HUES64 (cell line): ENCODE data around the gene PIP. TPM values are rescaled to one million over a fixed set of nuclear protein-coding genes. Genes with fewer than 3 reads are reported as not detected.
"Not testable (repeated sequence)": the region's sequence is repeated elsewhere in the genome, so short reads cannot be mapped to it uniquely, and the experiment has no call there.

Source experiments
- H3K27ac ChIP-seq: 2 replicates; pipeline ENCODE4 v1.7.0; 2013; ENCODE audit warnings: low read depth, low read length, inconsistent platforms
- H3K27me3 ChIP-seq: 2 replicates; pipeline ENCODE4 v1.6.1; 2013; ENCODE audit warnings: mild to moderate bottlenecking, low read length; ENCODE audit not compliant: insufficient read depth
- H3K36me3 ChIP-seq: 2 replicates; pipeline ENCODE4 v1.6.1; 2013; ENCODE audit warnings: mild to moderate bottlenecking, low read length; ENCODE audit not compliant: insufficient read depth
- H3K4me1 ChIP-seq: 2 replicates; pipeline ENCODE4 v1.6.1; 2013; ENCODE audit warnings: mild to moderate bottlenecking, low read length, moderate library complexity; ENCODE audit not compliant: insufficient read depth
- H3K4me3 ChIP-seq: 2 replicates; pipeline ENCODE4 v1.5.1; 2013; ENCODE audit warnings: mild to moderate bottlenecking, low read length, moderate library complexity
- H3K9ac ChIP-seq: 2 replicates; pipeline ENCODE4 v1.6.1; 2013; ENCODE audit warnings: mild to moderate bottlenecking, low read depth, low read length
- H3K9me3 ChIP-seq: 2 replicates; pipeline ENCODE4 v1.6.1; 2013; ENCODE audit warnings: low read depth, low read length; ENCODE audit not compliant: insufficient read depth
- WGBS: fragments of 150-250, 120-280 bp; methylation state at CpG from one replicate; pipeline ENCODE4 v1.1.7; 2013; ENCODE audit warnings: missing lambda C conversion rate; 5-methylcytosine and 5-hydroxymethylcytosine counted together
- polyA plus RNA-seq, 2 experiments: library from polyadenylated mRNA; stranded (reverse); fragments of 50-300 nt; gene quantifications; one replicate each; pipeline ENCODE4 v1.2.3, GENCODE V29; 2013

The PIP gene, protein sequence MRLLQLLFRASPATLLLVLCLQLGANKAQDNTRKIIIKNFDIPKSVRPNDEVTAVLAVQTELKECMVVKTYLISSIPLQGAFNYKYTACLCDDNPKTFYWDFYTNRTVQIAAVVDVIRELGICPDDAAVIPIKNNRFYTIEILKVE
- not detected for polyA plus RNA-seq (2013, experiment 1 of 2)
- not detected for polyA plus RNA-seq (2013, experiment 2 of 2)

DNA sequence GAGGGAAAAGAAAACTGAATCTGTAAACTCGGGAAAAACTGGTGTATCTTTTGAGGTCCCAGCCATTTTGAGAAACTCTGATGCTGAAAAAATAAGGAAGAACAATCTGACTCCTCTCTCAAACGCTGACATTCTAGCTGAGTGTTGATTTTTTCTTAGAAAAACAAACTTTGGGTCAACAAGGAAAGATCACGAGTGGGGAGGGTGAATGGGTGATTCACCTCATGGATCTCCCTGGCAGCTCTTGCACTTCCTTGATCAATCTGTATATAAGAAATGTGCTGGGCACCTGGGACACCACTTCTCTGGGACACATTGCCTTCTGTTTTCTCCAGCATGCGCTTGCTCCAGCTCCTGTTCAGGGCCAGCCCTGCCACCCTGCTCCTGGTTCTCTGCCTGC is at the start of gene PIP:
Gene PIP, plus strand, starts transcription at position 297 of the 400 bp plus-strand sequence. Its CDS starts 40 bp downstream, at position 337.
- H3K9me3 ChIP-seq, result no peaks in the 10 kb centered on the region
- WGBS, result 83% methylated on average over 4 of the region's 4 CpGs
- H3K9ac ChIP-seq, result no peak within 1 kb of the TSS
- H3K4me1 ChIP-seq, result no peaks in the 10 kb centered on the region
- H3K4me3 ChIP-seq, result no peak within 1 kb of the TSS
- H3K27me3 ChIP-seq, result no peaks in the 10 kb centered on the region
- H3K27ac ChIP-seq, result no peak within 1 kb of the TSS
- no peaks in the 10 kb centered on the region for H3K36me3 ChIP-seq

DNA sequence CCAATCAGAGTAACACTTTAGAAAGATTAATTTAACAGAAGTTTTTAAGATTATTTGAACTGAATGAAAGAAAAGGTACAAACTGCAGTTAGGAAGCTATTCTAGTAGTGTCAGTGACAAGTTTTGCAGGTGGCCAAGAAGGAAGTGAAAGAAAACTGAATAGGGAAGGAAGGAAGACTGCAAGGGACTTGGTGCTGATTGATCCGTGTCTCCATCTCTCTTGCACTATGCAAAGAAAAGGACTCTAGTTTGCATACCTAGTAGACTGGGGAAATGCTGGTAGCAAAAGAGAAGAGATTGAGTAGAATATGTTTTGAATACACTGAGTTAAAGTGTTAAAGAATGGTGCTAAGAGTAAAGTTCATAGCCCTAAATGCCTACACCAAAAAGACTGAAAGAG is 46.8 kb upstream of the PIP start:
- Histone ChIP-seq H3K9me3 (0 out of 2 replicates have a peak, but pooled peaks cover 5% of the 10 kb centered on the region), H3K27me3 (no peaks in the 10 kb centered on the region), H3K36me3 (no peaks in the 10 kb centered on the region), H3K9ac (no peak overlapping the region), H3K4me1 (no peaks in the 10 kb centered on the region), H3K27ac (no peak overlapping the region), H3K4me3 (no peak overlapping the region)
- WGBS, result 81% methylated on average over 1 of the region's 1 CpG

DNA sequence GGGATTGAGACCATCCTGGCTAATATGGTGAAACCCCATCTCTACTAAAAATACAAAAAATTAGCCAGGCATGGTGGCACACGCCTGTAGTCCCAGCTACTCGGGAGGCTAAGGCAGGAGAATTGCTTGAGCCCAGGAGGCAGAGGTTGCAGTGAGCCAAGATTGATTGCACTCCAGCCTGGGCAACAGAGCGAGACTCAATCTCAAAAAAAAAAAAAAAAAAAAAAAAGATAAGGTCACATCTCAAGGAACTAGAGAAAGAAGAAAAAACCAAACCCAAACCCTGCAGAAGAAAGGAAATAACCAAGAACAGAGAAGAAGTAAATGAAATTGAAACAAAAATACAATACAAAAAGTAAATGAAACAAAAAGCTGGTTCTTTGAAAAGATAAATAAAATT is 46.3 kb upstream of the PIP start:
- H3K4me1 ChIP-seq, H3K4me3 ChIP-seq, H3K9me3 ChIP-seq, H3K27me3 ChIP-seq, H3K9ac ChIP-seq, H3K36me3 ChIP-seq, H3K27ac ChIP-seq: not testable (repeated sequence)
- WGBS, result 89% methylated on average over 2 of the region's 3 CpGs

DNA sequence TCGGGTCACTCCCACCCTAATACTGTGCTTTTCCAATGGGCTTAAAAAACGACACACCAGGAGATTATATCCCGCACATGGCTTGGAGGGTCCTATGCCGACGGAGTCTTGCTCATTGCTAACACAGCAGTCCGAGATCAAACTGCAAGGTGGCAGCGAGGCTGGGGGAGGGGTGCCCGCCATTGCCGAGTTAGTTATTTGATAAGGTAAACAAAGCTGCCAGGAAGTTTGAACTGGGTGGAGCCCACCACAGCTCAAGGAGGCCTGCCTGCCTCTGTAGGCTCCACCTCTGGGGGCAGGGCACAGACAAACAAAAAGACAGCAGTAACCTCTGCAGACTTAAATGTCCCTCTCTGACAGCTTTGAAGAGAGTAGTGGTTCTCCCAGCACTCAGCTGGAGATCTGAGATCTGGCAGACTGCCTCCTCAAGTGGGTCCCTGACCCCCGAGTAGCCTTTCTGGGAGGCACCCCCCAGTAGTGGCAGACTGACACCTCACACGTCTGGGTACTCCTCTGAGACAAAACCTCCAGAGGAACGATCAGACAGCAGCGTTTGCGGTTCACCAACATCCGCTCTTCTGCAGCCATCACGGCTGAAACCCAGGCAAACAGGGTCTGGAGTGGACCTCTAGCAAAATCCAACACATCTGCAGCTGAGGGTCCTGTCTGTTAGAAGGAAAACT is 43.2 kb upstream of the PIP start:
- not testable (repeated sequence) for H3K4me1 ChIP-seq, H3K9ac ChIP-seq, H3K27me3 ChIP-seq, H3K36me3 ChIP-seq, H3K27ac ChIP-seq, H3K9me3 ChIP-seq, H3K4me3 ChIP-seq
- WGBS, result 93% methylated on average over 16 of the region's 16 CpGs

DNA sequence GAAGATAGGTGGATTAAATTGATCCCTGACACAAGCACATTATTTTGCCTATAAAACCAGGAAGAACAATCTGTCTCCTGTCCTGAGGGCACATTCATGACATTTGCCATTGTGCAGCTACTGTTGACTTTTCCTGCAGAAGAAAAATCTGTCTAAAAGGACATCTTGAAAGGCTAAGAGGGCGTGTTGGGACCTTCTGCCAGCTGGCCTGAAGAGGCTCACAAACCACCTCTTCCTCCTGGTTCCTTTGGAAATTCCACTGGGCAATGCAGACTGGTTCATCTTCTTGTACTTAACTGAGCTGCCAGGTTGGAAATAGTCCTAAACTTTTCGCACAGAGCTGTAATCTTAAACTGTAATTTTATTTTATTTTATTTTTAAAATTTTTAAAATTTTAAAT is 35.7 kb upstream of the PIP start:
- Histone ChIP-seq H3K4me3 (no peak overlapping the region), H3K27ac (no peak overlapping the region), H3K27me3 (no peaks in the 10 kb centered on the region), H3K36me3 (no peaks in the 10 kb centered on the region), H3K9me3 (peaks cover 25% of the 10 kb centered on the region; the same call in 1 of the 2 replicates), H3K4me1 (no peaks in the 10 kb centered on the region), H3K9ac (no peak overlapping the region)
- WGBS, result 86% methylated on average over 1 of the region's 2 CpGs

DNA sequence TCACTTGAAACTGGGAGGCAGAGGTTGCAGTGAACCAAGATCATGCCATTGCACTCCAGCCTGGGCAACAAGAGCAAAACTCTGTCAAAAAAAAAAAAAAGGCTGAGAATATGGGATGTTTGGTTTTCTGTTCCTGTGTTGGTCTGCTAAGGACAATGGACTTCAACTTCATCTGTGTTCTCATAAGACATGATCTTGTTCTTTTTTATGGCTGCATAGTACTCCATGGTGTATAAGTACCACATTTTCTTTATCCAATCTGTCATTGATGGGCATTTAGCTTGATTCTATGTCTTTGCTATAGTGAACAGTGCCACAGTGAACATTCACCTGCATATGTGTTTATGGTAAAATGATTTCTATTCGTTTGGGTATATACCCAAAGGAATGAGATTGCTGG is 32.3 kb upstream of the PIP start:
- H3K9ac ChIP-seq, H3K27ac ChIP-seq, H3K27me3 ChIP-seq, H3K4me3 ChIP-seq, H3K36me3 ChIP-seq, H3K4me1 ChIP-seq: not testable (repeated sequence)
- WGBS, result 94% methylated on average over 1 of the region's 1 CpG
- peaks cover 28% of the 10 kb centered on the region for H3K9me3 ChIP-seq

DNA sequence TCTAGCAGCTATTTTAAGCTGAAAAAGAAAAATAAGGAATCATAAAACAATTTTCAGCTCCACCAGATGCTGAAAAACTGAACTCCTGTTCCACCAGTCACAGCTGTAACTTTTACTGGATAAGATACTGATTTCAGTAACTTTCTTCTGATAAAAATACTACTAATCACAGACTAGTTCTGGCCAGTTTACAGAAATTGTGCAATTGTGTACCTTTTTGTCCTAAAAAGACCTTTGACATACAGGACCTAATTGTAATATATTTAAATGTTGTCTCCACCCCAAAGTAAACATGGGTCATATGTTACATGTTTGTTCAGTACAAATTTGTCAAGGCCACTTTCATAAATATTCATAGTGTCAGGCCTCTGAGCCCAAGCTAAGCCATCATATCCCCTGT is 27.1 kb upstream of the PIP start:
- Histone ChIP-seq H3K4me1 (no peaks in the 10 kb centered on the region), H3K36me3 (no peaks in the 10 kb centered on the region), H3K4me3 (no peak overlapping the region)

DNA sequence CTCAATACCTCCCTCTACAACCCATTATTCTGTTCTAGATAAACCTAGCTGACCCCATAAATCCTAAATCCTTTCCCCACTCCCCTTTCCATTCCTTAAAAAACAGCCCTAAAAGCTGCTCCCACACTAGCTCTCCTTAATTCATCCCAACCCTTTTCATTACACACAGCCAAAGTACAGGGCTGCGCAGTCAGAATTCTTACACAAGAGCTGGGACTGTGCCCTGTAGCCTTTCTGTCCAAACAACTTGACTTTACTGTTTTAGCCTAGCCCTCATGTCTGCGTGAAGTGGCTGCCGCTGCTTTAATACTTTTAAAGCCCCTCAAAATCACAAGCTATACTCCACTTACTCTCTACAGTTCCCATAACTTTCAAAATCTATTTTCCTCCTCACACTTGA is 23.9 kb upstream of the PIP start:
- H3K9ac ChIP-seq, H3K4me3 ChIP-seq, H3K4me1 ChIP-seq, H3K9me3 ChIP-seq, H3K27ac ChIP-seq, H3K36me3 ChIP-seq, H3K27me3 ChIP-seq: not testable (repeated sequence)
- 95% methylated on average over 3 of the region's 3 CpGs for WGBS

More for the DNA sequence above, 27.1 kb upstream of the PIP start:
- Histone ChIP-seq H3K9me3 (peaks cover 8% of the 10 kb centered on the region), H3K27ac (no peak overlapping the region), H3K27me3 (no peaks in the 10 kb centered on the region), H3K9ac (no peak overlapping the region)

DNA sequence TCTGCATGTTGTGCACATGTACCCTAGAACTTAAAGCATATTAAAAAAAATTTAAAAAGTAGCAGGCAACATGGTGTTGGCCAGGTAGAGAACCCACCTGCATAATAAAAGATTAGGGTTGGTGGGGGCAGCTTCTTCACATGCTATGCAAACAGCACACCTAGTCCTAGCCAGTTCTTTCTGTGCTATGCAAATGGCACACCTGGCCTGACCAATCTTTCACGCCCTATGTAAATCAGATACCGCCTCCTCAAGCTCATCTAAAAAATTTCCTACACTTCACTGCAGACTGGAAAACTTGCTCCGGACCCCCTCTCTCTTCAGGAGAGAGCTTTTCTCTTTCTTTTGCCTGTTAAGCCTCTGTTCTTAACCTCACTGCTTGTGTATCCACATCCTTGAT is 14.5 kb upstream of the PIP start:
- Histone ChIP-seq H3K9me3 (peaks cover 4% of the 10 kb centered on the region; the same call in 1 of the 2 replicates), H3K36me3 (no peaks in the 10 kb centered on the region), H3K9ac (no peak overlapping the region), H3K4me3 (no peak overlapping the region), H3K27ac (no peak overlapping the region), H3K27me3 (no peaks in the 10 kb centered on the region), H3K4me1 (no peaks in the 10 kb centered on the region)
- 89% methylated on average over 3 of the region's 3 CpGs for WGBS

DNA sequence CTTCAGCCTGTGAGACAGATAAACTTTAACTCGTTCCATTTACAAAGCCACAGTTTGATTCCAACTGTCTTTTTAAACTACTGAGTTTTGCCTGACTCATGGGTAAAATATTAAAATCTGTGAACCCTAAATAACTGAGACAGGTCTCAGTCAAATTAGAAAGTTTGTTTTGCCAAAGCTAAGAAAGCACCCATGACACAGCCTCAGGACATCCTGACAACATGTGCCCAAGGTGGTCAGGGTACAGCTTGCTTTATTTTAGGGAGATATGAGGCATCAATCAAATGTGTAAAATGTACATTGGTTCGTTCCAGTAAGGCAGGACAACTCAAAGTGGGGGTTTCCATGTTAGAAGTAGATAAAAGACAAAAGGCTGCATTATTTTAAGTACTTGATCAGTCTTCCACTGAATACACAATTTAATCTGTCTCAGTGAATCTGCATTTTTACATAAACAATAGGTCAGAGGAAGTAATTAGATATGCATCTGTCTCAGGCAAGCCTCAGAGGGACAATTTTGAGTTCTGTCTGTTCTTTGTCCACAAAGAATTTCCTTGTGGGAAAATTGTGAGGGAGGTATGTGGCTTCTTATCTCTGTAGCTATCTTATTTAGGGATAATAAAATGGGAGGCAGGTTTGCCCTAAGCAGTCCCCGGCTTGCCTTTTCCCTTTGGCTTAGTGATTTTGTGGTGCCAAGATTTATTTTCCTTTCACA is 11.0 kb upstream of the PIP start:
- Histone ChIP-seq H3K4me3 (no peak overlapping the region), H3K36me3 (no peaks in the 10 kb centered on the region), H3K9ac (no peak overlapping the region), H3K9me3 (peaks cover 26% of the 10 kb centered on the region), H3K27me3 (no peaks in the 10 kb centered on the region), H3K27ac (no peak overlapping the region), H3K4me1 (no peaks in the 10 kb centered on the region)
- WGBS, result 84% methylated on average over 2 of the region's 3 CpGs

DNA sequence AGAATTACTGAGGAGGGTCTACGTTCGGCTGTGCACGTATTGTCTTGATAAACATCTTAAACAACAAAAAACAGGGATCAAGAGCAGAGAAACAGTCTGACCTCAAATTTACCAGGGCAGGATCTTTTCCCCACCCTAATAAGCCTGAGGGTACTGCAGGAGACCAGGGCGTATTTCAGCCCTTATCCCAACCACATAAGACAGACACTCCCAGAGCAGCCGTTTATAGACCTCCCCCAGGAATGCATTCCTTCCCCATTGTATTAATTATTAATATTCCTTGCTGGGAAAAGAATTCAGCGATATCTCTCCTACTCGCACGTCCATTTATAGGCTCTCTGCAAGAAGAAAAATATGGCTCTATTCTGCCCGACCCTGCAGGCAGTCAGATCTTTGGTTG is 8.6 kb upstream of the PIP start:
- 94% methylated on average over 9 of the region's 9 CpGs for WGBS
- H3K4me3 ChIP-seq, H3K27ac ChIP-seq, H3K36me3 ChIP-seq, H3K4me1 ChIP-seq, H3K27me3 ChIP-seq, H3K9ac ChIP-seq: not testable (repeated sequence)
- peaks cover 29% of the 10 kb centered on the region for H3K9me3 ChIP-seq
